Measurements from ENCODE around the gene UBXN4.

GRCh38 chr2:135741395-135742324, at the start of gene UBXN4:
- TF ChIP-seq, protein P1, sequence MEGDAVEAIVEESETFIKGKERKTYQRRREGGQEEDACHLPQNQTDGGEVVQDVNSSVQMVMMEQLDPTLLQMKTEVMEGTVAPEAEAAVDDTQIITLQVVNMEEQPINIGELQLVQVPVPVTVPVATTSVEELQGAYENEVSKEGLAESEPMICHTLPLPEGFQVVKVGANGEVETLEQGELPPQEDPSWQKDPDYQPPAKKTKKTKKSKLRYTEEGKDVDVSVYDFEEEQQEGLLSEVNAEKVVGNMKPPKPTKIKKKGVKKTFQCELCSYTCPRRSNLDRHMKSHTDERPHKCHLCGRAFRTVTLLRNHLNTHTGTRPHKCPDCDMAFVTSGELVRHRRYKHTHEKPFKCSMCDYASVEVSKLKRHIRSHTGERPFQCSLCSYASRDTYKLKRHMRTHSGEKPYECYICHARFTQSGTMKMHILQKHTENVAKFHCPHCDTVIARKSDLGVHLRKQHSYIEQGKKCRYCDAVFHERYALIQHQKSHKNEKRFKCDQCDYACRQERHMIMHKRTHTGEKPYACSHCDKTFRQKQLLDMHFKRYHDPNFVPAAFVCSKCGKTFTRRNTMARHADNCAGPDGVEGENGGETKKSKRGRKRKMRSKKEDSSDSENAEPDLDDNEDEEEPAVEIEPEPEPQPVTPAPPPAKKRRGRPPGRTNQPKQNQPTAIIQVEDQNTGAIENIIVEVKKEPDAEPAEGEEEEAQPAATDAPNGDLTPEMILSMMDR (conservative IDR thresholded peaks at IDR 0.05; ENCODE audit: low read depth, low read length): peak; percentile 69
- TF ChIP-seq EZH2 (IDR thresholded peaks at IDR 0.05; ENCODE audit: borderline replicate concordance, low read depth, low read length, poor library complexity, severe bottlenecking): no peak
